Osteoblast (primary cell): Measurements from ENCODE around the gene CX3CR1. TPM values are rescaled to one million over a fixed set of nuclear protein-coding genes. Genes with fewer than 3 reads are reported as not detected.

ENCODE experiments used
- DNase-seq: peaks from one replicate; pipeline ENCODE4 v3.0.0; 2011; ENCODE audit warnings: low spot score, mixed read lengths; ENCODE audit not compliant: insufficient read length; ENCODE audit errors: missing footprints
- H2AFZ ChIP-seq: 2 replicates; pipeline ENCODE4 v1.6.0; 2011; ENCODE audit warnings: mild to moderate bottlenecking, low read length
- H3K27ac ChIP-seq: 2 replicates; pipeline ENCODE4 v1.5.1; 2011; ENCODE audit warnings: mild to moderate bottlenecking, low read depth, low read length, moderate library complexity
- H3K27me3 ChIP-seq: 2 replicates; pipeline ENCODE4 v1.6.0; 2012; ENCODE audit warnings: mild to moderate bottlenecking, control low read depth, inconsistent platforms, low read length, moderate library complexity; ENCODE audit not compliant: insufficient read depth
- H3K36me3 ChIP-seq: 2 replicates; pipeline ENCODE4 v1.5.1; 2011; ENCODE audit warnings: mild to moderate bottlenecking, low read length, control low read depth, moderate library complexity; ENCODE audit not compliant: insufficient read depth
- H3K4me1 ChIP-seq: 2 replicates; pipeline ENCODE4 v1.5.1; 2011; ENCODE audit warnings: mild to moderate bottlenecking, low read length, control low read depth, moderate library complexity; ENCODE audit not compliant: insufficient read depth
- H3K4me2 ChIP-seq: 2 replicates; pipeline ENCODE4 v1.6.0; 2011; ENCODE audit warnings: mild to moderate bottlenecking, low read length; ENCODE audit not compliant: insufficient read depth
- H3K4me3 ChIP-seq: fragments of 200-600 bp; sonication (generic); 3 replicates; pipeline ENCODE4 v1.5.1; 2012; ENCODE audit warnings: mild to moderate bottlenecking, low read length, inconsistent platforms; ENCODE audit not compliant: insufficient read depth
- H3K79me2 ChIP-seq: 2 replicates; pipeline ENCODE4 v1.6.0; 2012; ENCODE audit warnings: mild to moderate bottlenecking, low read length, control low read depth, inconsistent platforms; ENCODE audit not compliant: insufficient read depth
- H3K9me3 ChIP-seq: 2 replicates; pipeline ENCODE4 v1.5.1; 2011; ENCODE audit warnings: low read depth, low read length, control low read depth
- H4K20me1 ChIP-seq: 2 replicates; pipeline ENCODE4 v1.6.0; 2012; ENCODE audit warnings: mild to moderate bottlenecking, low read length, control low read depth; ENCODE audit not compliant: insufficient read depth
- CTCF ChIP-seq: IDR thresholded peaks from 2 replicates; pipeline ENCODE4 v1.5.1; 2011; ENCODE audit warnings: mild to moderate bottlenecking, low read depth, low read length, moderate library complexity; ENCODE audit errors: extremely low read depth
- total RNA-seq: library from RNA; depleted of rRNA; stranded (reverse); fragments of >200 nt; gene quantifications from 2 replicates; pipeline ENCODE4 v1.2.3, GENCODE V29; 2012

CX3CR1 gene
- total RNA-seq, 1 donor: under 0.01 TPM

- H3K79me2 ChIP-seq: no peaks in the 10 kb centered on the region
- no peaks in the 10 kb centered on the region for H3K4me1 ChIP-seq
- no peaks in the 10 kb centered on the region for H3K36me3 ChIP-seq
- TF ChIP-seq CTCF: no peak
- H3K27me3 ChIP-seq: peaks cover 41% of the 10 kb centered on the region
- DNase-seq: no peak
- no peaks in the 10 kb centered on the region for H4K20me1 ChIP-seq
- no peak overlapping the region for H3K27ac ChIP-seq
- H3K4me3 ChIP-seq: no peak overlapping the region
- H3K4me2 ChIP-seq: no peak overlapping the region
- no peaks in the 10 kb centered on the region for H3K9me3 ChIP-seq
- H2AFZ ChIP-seq: no peak overlapping the region
These were observed 7.6 kb downstream of the CX3CR1 start for GRCh38 chr3:39272191-39272590.

GRCh38 chr3:39271363-39271914 lies 8.4 kb downstream of the CX3CR1 start:
- no peak overlapping the region for H3K4me3 ChIP-seq
- no peak for DNase-seq
- no peaks in the 10 kb centered on the region for H3K9me3 ChIP-seq
- TF ChIP-seq CTCF: no peak
- H3K27ac ChIP-seq: no peak overlapping the region
- H3K4me2 ChIP-seq: no peak overlapping the region
- no peaks in the 10 kb centered on the region for H4K20me1 ChIP-seq
- peaks cover 40% of the 10 kb centered on the region for H3K27me3 ChIP-seq
- no peaks in the 10 kb centered on the region for H3K4me1 ChIP-seq
- no peaks in the 10 kb centered on the region for H3K36me3 ChIP-seq
- no peak overlapping the region for H2AFZ ChIP-seq
- H3K79me2 ChIP-seq: no peaks in the 10 kb centered on the region

GRCh38 chr3:39269528-39269927 lies 10.3 kb downstream of the CX3CR1 start:
- Histone ChIP-seq H3K4me2 (no peak overlapping the region), H3K4me1 (no peaks in the 10 kb centered on the region), H3K27me3 (peaks cover 39% of the 10 kb centered on the region), H3K79me2 (no peaks in the 10 kb centered on the region), H3K9me3 (no peaks in the 10 kb centered on the region), H3K4me3 (no peak overlapping the region), H2AFZ (no peak overlapping the region), H3K36me3 (no peaks in the 10 kb centered on the region), H4K20me1 (no peaks in the 10 kb centered on the region), H3K27ac (no peak overlapping the region)
- TF ChIP-seq CTCF: no peak
- no peak for DNase-seq

- Histone ChIP-seq H3K4me2 (no peak overlapping the region), H3K27ac (no peak overlapping the region), H4K20me1 (no peaks in the 10 kb centered on the region), H3K36me3 (no peaks in the 10 kb centered on the region), H3K4me1 (no peaks in the 10 kb centered on the region), H3K9me3 (no peaks in the 10 kb centered on the region), H2AFZ (no peak overlapping the region), H3K4me3 (no peak overlapping the region), H3K27me3 (peaks cover 44% of the 10 kb centered on the region), H3K79me2 (no peaks in the 10 kb centered on the region)
- no peak for TF ChIP-seq CTCF
- DNase-seq: no peak
These were observed 11.3 kb downstream of the CX3CR1 start for GRCh38 chr3:39268549-39268900.
